ENCODE data around the gene NOS1AP.

GRCh38 chr1:162242804-162243203 is 173.3 kb downstream of the NOS1AP start:
- TF ChIP-seq ZNF274 (IDR thresholded peaks at IDR 0.05; ENCODE audit: low read depth, low read length): no peak
- no peak for TF ChIP-seq YY1 (IDR thresholded peaks at IDR 0.05; ENCODE audit: insufficient read depth, insufficient read length)
